HEK293 (cell line): Measurements from ENCODE around the gene LPP.

Experiments used
- REPIN1 ChIP-seq: fragments of 450-650 bp; formaldehyde crosslinking; IDR thresholded peaks from 2 replicates; pipeline ENCODE4 v1.5.1; 2017; ENCODE audit warnings: missing biosample characterization, missing genetic modification characterization, low read depth
- ZBTB21 ChIP-seq: fragments of 450-650 bp; formaldehyde crosslinking; IDR thresholded peaks from 2 replicates; pipeline ENCODE4 v1.5.1; 2017; ENCODE audit warnings: missing biosample characterization, missing genetic modification characterization
- ZFP3 ChIP-seq: fragments of 450-650 bp; formaldehyde crosslinking; IDR thresholded peaks from 2 replicates; pipeline ENCODE4 v1.5.1; 2016; ENCODE audit warnings: low read depth, missing biosample characterization, missing genetic modification characterization
- ZNF10 ChIP-seq: fragments of 450-650 bp; formaldehyde crosslinking; IDR thresholded peaks from 2 replicates; pipeline ENCODE4 v1.5.1; 2017; ENCODE audit warnings: missing biosample characterization, missing genetic modification characterization
- ZNF274 ChIP-seq, 2 experiments: fragments of 200-500 bp in 1 of 2; fragments of 450-650 bp in 1 of 2; sonication (Bioruptor generic) in 1 of 2; formaldehyde crosslinking in 1 of 2; IDR thresholded peaks; 2 replicates each; pipeline versions ENCODE4 v1.5.1 to v1.6.1; 2014 to 2016; ENCODE audit warnings: borderline replicate concordance in 1 of 2, inconsistent platforms in 1 of 2, low read length in 1 of 2, missing biosample characterization in 1 of 2, missing genetic modification characterization in 1 of 2
- ZNF596 ChIP-seq: fragments of 450-650 bp; IDR thresholded peaks from 2 replicates; pipeline ENCODE4 v1.5.0; 2018; ENCODE audit warnings: missing biosample characterization, mild to moderate bottlenecking, missing genetic modification characterization, moderate library complexity
- ZNF639 ChIP-seq: fragments of 450-650 bp; formaldehyde crosslinking; IDR thresholded peaks from 2 replicates; pipeline ENCODE4 v1.5.1; 2016; ENCODE audit warnings: missing biosample characterization, missing genetic modification characterization
- ZNF704 ChIP-seq: fragments of 450-650 bp; formaldehyde crosslinking; IDR thresholded peaks from 2 replicates; pipeline ENCODE4 v1.5.1; 2016; ENCODE audit warnings: missing biosample characterization, missing genetic modification characterization
- TF ChIP-seq, protein P1 (sequence below): fragments of 450-650 bp; formaldehyde crosslinking; IDR thresholded peaks from 2 replicates; pipeline ENCODE4 v1.5.1; 2016; ENCODE audit warnings: missing biosample characterization, missing genetic modification characterization
- TF ChIP-seq, protein P2 (sequence below): fragments of 450-650 bp; formaldehyde crosslinking; IDR thresholded peaks from 2 replicates; pipeline ENCODE4 v1.5.1; 2017; ENCODE audit warnings: missing biosample characterization, missing genetic modification characterization

DNA sequence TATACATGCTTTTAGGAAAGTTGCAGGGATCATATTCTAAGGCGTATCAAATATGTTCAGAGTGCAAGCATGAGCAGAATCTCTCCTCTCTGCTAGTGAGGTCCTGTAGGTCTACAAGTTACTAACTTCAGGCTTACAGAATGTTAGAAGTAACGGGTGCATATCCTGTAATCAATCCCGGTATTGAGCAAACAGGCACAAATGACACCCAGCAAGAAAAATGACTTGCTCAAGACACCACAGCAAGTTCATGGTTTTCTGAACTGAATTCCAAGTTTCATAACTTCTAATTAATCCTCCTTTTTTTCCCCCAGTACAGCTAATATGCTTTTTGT lies 663.9 kb downstream of the LPP start:
- TF ChIP-seq ZNF274 (IDR thresholded peaks at IDR 0.05; ENCODE audit: low read length) (no peak), ZNF274 (tag by site-specific recombination; IDR thresholded peaks at IDR 0.05; ENCODE audit: borderline replicate concordance) (no peak), ZNF10 (tag by site-specific recombination) (no peak), REPIN1 (tag by site-specific recombination) (no peak), ZNF639 (tag by site-specific recombination) (no peak), ZNF596 (tag by site-specific recombination) (no peak), ZFP3 (tag by site-specific recombination) (no peak), ZBTB21 (tag by site-specific recombination) (no peak), ZNF704 (tag by site-specific recombination) (no peak)
- TF ChIP-seq, protein P1, sequence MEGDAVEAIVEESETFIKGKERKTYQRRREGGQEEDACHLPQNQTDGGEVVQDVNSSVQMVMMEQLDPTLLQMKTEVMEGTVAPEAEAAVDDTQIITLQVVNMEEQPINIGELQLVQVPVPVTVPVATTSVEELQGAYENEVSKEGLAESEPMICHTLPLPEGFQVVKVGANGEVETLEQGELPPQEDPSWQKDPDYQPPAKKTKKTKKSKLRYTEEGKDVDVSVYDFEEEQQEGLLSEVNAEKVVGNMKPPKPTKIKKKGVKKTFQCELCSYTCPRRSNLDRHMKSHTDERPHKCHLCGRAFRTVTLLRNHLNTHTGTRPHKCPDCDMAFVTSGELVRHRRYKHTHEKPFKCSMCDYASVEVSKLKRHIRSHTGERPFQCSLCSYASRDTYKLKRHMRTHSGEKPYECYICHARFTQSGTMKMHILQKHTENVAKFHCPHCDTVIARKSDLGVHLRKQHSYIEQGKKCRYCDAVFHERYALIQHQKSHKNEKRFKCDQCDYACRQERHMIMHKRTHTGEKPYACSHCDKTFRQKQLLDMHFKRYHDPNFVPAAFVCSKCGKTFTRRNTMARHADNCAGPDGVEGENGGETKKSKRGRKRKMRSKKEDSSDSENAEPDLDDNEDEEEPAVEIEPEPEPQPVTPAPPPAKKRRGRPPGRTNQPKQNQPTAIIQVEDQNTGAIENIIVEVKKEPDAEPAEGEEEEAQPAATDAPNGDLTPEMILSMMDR (tag by site-specific recombination) = no peak
- TF ChIP-seq, protein P2, sequence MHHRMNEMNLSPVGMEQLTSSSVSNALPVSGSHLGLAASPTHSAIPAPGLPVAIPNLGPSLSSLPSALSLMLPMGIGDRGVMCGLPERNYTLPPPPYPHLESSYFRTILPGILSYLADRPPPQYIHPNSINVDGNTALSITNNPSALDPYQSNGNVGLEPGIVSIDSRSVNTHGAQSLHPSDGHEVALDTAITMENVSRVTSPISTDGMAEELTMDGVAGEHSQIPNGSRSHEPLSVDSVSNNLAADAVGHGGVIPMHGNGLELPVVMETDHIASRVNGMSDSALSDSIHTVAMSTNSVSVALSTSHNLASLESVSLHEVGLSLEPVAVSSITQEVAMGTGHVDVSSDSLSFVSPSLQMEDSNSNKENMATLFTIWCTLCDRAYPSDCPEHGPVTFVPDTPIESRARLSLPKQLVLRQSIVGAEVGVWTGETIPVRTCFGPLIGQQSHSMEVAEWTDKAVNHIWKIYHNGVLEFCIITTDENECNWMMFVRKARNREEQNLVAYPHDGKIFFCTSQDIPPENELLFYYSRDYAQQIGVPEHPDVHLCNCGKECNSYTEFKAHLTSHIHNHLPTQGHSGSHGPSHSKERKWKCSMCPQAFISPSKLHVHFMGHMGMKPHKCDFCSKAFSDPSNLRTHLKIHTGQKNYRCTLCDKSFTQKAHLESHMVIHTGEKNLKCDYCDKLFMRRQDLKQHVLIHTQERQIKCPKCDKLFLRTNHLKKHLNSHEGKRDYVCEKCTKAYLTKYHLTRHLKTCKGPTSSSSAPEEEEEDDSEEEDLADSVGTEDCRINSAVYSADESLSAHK (tag by site-specific recombination) = no peak
